Measurements from ENCODE around the gene IFRD2. TPM values are rescaled to one million over a fixed set of nuclear protein-coding genes. Genes with fewer than 3 reads are reported as not detected.
"Not testable (repeated sequence)": the region's sequence is repeated elsewhere in the genome, so short reads cannot be mapped to it uniquely, and the experiment has no call there.

Gene IFRD2
- polyA plus RNA-seq, 4 donors = 39.6 to 50.5 (median 45.0) TPM

DNA sequence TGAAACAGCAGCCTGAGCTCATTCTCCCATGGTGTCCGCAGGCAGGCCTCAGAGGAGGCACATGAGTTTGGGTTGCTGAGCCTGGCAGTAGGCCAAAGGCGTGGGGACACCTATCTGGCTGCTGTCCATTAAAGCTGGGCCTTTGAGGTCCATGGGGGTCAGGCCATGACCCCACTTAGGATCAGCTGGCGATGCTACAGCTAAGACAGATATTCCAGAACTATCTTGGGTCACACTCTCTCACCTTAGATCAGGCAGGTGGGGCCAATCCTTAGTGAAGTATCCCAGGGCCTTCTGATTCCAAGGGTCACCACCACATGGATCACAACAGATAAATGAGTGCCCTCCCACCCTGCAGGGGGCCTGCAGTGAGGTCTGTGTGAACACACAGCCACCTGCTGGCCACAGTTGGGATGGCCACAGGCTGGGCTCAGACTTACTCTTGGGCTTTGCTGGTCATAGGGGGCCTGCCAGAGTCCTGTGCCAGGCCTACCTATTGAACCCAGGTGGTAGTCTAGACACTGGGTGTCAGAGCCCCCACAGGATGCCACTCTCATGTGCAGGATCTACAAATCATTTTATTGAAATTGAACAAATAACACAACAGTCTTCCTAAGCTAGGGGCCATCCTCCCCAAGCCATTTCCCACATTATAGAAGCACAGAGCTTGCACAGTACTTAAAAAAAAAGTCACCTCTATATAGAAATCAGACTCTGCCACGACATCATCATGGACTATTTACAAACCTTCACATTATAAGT is 32.3 kb upstream of the IFRD2 start:
- no peak for DNase-seq (ENCODE audit: low read depth in 4 of 4, low spot score in 3 of 4)

DNA sequence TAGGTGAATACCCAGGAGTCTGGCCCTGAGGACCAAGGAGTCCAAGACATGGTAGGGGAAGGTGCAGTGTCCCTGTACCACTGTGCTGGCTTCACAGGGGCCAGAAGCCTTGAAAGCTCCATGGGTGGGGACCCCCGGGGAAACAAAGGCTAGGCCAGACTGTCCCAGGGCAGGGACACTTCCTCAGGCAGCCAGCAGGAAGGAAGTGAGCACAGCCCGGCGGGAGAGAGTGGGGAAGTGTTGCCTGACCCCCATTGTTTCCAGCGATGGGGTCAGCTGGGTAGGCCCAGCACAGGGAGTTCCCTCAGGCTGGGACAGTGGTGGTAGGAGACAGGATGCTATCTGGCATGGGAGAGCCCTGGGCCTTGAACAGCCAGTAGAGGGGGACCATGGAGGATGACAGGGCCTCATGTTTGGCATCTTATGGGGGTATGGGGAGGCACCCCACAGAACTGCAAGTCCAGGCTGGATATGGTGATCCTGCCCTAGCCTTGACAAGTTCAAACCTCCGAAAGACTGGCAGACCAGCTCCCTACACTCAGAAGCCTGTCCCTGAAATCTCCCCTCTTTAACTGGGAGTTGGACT is 31.5 kb upstream of the IFRD2 start:
- DNase-seq (ENCODE audit: low read depth in 4 of 4, low spot score in 3 of 4) = no peak

DNA sequence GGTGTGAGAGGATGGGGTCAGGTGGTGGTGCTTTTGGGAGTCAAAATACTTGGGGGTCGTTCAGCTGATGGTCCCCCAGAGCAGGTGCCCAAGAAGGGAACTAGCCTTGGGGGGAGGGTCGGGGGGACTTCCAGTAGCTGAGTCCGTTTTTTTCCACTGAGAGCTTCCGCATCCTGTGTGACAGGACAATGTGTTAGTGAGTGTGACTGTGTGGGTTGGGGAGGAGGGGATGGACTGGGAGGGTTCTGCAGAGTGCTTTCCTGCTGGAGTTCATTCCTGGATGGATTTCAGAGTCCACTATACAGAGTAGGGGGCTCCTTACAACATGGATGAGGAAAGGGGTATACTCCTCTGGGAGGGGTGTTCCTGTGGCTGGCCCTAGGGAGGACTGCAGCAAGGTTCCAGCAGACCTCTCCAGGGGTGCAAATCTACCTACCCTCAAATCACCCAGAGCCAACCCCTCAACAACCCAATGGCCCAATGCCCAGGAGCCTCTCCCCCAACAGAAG is 30.9 kb upstream of the IFRD2 start:
- DNase-seq (ENCODE audit: low read depth in 4 of 4, low spot score in 3 of 4) = no peak

DNA sequence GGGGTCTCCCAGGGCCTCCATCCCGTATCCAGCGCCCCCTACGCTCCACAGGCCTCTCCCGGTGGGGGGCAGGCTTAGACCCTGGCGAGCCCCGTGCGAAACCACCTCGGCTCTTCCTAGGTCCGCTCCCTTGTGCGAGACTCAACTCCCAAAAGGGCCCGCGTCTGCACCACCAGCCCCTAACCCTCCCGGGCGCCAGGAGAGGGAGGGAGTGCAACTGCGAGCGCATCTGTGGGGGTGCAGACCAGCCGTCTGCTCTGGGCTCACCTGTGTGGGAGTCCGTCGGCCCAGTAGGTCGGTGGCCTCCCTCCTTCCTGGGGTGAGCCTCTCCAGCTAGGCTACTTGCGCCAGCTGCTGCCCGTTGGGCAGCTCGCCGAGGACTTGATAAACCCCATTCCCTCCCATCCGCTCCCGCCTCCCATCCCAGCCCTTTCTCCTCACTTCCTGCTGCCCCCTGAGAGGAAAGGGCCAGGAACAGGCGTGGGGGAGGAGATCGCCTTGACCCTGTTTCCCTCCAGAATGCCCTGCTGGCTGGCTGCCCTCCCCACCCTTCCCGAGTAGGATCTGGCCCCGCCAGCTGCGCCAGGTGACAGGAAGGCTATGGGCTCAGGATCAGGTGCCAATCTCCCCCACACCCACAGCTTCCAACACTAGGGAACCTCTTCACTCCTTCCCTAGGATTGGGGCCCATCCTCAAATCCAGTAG is 30.3 kb upstream of the IFRD2 start, which contains the start of gene HYAL2:
Gene HYAL2 (minus strand): TSS at position 360 of the 706 bp plus-strand sequence. CDS start 2,256 bp downstream, outside the sequence.
- DNase-seq (ENCODE audit: low read depth in 4 of 4, low spot score in 3 of 4) = no peak

DNA sequence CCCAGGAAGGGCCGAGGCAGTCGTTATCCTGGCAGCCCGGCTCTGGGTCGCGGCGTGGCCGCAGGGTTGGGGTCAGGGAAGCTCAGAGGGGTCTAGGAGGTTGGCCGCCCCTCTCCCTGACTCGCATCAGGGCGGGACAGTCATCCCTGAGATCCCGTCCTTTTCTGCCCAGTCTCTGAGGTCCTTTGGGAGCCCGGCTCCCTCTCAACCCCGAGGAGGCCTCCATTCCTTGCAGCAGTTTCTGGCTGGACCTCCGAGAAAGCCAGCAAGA is 29.8 kb upstream of the IFRD2 start:
- no peak for DNase-seq (ENCODE audit: low read depth in 4 of 4, low spot score in 3 of 4)

DNA sequence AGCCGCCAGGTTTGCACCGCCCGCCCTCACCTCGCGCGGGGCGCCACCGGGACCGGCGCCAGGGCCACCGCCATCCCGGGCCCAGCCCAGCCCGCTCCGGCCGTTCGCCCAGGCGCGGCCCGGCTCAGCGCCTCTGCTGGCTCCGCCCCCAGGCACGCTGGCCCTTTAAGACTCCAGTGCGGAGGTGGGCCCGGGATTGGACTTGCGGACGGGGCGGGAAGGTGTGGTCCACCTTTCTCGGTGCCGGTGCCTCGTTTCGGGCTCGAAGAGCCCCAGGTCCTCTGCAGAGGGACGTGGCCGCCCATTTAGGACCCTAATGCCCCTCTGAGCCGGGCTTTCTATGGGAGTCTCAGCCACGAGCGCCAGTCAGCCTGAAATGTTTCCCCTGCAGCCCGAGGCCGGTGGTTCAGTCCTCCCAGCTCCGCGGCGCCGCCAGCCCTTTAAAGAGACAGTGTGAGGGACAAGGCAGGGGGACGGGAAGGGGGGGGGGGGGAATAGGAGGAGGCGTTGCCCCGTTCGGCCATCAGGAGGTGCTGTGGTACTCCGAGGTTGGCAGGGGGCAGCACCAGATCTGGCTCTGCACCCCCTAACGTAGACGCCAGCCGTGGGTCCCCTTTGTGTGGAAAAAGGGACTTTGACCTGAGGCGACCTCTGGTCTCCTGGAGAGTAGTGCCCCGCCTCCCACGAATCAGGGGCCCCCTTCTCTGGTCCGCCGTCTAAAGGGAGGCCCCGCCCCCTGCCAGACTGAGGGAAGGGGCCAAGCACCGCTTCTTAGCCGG is 29.3 kb upstream of the IFRD2 start:
- DNase-seq (ENCODE audit: low read depth in 4 of 4, low spot score in 3 of 4) = peak in 3 of 4 donors; percentile 81 to 86 (median 85)

DNA sequence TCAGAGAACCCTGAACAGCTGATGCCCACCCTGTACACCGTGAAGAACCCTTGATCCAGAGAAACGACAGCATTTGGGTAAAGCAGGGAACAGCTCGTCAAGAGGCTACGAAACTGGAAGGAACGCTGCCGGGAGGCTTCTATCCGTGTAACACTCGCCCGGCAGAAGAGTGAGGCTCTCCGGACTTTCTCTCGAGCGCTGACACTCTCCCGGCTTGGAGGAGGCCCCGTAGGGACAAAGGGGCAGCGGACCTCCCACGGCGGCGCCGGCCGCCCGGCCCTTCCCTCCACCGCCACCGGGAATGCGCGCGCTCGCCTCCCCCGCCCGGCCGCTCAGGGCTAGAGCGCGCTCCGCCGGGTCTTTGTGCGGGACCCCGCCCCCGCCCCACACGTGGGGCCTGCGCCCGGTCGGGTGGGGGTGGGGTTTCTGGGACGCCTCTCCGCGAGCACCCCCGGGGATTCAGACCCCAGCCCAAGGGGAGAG is 28.7 kb upstream of the IFRD2 start:
- DNase-seq (ENCODE audit: low read depth in 4 of 4, low spot score in 3 of 4) = peak in 1 of 4 donors; percentile 78

DNA sequence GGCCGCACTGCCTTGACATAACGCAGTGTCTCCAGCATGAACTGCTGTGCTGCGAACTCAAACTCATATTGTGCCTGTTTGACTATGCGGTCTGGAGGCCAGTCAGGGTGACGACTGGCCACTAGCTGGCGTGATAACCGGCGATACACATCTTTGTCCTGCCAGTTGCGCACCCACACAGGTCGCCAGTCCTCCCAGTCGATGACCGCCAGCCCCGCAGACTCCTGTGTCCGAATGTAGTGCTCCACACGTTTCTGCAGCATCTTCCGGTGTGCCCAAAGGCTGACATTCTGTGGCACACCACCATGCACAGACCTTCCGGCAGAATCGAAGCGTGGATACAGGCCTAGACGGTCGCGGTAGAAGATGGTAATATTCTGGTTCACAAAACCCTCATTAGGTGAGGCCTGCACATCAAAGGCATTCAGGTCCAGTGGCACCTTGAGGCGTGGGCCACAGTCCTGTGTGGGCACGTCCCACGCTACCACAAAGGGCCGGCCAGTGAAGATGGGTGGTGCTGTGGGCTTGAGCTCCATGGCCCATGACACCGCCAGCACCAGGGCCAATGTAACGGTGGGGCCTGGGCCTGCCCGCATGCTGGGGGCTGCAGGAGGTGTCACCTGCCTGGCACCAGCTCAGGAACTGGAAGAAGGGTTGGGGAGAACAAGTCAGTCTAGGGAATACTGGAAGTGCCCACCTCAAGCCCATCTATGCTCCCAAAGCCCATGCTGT is 27.8 kb upstream of the IFRD2 start:
- no peak for DNase-seq (ENCODE audit: low read depth in 4 of 4, low spot score in 3 of 4)

DNA sequence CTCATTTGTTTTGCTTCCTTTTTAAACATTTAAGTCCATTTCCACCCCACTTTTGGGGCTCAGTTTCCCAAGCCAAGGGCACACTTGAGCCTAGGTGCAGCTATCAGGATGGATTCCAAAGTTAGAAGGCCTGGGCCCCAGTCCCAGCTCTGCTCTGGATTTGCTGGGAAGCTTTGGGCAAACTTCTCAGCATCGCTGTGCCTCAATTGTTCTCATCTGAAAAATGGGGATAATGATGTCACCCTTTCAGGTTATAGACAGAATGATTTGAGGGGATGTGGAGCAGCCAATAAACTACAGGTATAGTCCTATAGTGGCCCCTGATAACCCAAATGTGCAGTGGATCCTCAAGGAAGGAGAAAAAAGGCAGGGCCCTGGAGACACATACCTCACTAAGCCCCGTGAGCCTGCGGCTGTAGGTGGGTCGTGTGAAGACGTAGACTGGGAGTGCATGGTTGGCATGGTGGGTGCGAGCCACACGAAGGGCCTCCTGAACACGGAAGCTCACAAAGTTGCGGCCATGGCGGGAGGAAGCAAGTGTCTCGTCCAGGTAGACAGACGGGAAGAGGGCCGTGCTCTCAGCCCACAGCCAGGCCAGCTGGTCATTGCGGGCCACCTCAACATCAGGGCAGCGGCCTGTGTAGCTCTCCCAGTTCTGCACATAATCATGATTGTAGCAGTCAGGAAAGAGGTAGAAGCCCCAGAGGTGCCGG is 27.1 kb upstream of the IFRD2 start:
- DNase-seq (ENCODE audit: low read depth in 4 of 4, low spot score in 3 of 4) = no peak

DNA sequence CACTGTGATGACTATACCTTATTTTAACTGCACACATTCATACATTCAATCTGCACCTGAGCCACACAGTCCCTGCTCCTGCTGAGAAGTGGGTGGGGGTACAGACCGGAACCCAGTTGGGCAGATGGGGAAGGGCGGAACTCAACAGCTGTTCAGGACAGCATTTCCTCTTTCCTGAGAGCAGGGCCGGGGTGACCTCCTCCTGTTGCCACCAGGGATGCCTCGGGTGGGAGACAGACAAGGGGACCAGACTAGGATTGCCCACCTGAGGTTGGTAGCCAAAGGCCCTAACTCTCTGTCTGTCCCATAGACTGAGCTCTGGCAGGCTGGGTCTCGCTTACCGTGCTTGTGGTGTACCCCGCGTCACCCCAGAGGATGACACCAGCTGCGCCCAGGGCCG is 26.4 kb upstream of the IFRD2 start:
- no peak for DNase-seq (ENCODE audit: low read depth in 4 of 4, low spot score in 3 of 4)

DNA sequence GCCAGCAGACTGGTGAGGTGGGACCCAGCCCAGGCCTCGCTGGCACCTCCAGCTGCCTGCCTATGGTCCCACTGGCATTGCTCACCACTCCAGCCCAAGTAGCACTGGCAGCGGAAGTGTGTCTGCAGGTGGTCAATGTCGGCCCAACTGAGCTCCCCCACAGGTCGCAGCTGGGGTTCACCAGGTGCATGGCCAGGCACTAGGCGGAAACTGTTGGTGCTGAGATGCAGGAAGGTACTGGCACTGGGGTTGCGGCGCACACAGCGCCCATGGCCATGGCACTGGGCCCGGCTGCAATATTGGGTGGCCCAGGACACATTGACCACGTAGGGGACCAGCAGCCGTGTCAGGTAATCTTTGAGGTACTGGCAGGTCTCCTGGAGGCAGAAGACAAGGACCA is 25.9 kb upstream of the IFRD2 start:
- no peak for DNase-seq (ENCODE audit: low read depth in 4 of 4, low spot score in 3 of 4)

DNA sequence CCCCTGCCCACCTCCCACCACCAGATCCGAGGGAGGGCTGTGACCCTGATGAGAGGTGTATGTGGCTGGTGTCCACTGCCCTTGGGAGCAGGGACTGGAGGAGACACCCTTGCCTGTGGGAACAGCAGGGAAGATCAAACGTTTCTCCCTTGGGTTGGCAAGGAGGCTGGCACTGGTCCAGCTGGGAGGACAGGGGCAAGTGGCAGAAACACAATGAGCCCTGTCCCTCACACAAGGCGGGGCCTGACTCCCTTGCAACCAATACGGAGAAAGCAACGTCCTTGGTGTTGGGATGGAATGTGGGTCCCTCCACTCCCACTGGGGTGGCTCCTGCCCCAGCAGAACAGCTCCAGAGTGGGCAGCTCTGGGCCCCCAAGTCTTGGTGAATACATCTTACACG is 25.1 kb upstream of the IFRD2 start:
- no peak for DNase-seq (ENCODE audit: low read depth in 4 of 4, low spot score in 3 of 4)

DNA sequence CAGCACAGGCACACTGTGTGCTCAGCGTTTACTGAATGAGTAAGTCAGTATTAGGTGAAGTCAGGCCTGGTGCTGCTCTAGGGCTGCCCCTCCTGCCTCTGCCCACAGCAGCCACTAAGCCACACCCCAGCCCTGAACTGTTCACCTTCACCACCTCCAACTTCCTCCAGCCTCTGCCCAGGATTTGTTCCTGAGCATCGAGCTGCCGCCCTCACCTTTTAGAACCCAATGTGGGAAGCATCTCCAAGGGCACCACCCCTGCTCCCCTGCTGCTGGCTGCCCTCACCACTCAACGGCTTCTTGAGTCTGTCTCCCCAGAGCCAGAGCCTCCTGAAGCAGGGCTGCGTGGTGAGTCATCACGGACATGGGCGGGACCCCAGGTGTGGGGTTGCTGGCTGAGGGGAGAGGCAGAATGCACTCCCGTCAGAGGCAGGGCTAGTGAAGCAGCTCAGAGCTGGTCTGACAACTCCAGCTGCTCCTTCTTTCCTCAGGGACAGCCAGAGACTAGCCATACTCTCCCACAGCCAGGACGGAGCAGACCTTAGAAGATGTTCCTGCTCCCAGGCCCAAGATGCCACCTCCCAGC is 24.5 kb upstream of the IFRD2 start:
- no peak for DNase-seq (ENCODE audit: low read depth in 4 of 4, low spot score in 3 of 4)

DNA sequence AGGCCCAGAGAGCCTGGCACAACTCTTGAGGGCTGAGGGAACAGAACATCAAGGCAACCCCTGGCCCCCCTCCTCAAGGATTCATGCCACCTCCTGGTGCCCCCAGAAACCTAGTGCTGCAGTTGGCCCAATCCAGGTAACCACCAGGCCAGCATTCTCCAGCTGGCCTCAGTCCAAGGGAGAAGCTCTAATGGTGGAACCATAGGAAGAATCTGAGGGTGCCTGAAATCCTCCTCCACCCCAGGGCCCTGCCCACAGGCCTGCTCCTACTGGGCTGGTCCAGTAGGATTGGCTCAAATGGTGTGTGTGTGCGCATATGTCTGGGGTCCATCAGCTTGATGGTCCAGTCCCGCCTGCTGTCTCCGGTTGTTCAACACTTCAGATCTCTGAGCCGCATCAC is 22.6 kb upstream of the IFRD2 start:
- no peak for DNase-seq (ENCODE audit: low read depth in 4 of 4, low spot score in 3 of 4)

DNA sequence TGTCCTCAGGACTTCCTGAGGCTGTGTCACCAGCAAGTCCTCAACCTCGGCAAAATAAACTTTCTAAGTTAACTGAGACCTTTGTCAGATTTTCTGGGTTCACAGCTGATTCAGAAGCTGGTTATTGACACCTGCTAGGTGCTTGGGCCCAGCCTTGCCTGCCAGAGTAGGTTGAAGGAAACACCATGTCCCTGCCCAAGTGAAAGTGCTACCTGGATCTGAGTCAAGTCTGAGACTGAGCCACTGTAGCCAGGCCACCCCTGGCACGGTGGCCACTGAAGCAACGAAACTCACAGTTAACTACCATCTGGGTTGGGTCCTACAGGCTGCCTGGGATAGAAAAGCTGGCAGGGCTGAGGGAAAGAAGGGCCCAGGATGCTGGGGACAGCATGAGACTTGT is 22.1 kb upstream of the IFRD2 start:
- DNase-seq (ENCODE audit: low read depth in 4 of 4, low spot score in 3 of 4) = no peak

DNA sequence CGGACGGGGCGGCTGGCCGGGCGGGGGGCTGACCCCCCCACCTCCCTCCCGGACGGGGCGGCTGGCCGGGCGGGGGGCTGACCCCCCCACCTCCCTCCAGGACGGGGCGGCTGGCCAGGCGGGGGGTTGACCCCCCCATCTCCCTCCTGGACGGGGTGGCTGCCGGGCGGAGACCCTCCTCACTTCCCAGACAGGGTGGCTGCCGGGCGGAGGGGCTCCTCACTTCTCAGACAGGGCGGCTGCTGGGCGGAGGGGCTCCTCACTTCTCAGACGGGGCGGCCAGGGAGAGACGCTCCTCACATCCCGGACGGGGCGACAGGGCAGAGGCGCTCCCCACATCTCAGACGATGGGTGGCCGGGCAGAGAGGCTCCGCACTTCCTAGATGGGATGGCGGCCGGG is 19.8 kb upstream of the IFRD2 start:
- not testable (repeated sequence) for DNase-seq (ENCODE audit: low read depth in 4 of 4, low spot score in 3 of 4)

DNA sequence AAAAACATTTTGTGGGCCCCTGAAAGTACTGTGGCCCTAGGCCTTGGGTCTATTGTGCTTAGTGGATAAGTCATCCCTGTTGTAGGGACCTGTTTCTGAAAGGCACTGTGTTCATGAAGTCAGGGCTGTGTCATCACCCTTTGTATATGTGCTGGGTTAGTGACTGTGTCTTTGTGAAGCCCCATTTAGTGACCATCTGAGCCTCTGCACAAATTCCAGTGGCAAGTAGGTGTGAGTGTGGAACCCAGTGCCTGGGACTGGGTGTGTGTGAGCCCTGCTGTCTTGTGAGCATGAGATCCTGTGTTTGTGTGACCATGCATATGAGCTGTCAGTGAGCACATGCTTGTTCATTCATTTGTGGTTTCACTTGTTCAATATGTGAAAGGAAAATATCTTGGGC is 12.4 kb upstream of the IFRD2 start:
- no peak for DNase-seq (ENCODE audit: low read depth in 4 of 4, low spot score in 3 of 4)

DNA sequence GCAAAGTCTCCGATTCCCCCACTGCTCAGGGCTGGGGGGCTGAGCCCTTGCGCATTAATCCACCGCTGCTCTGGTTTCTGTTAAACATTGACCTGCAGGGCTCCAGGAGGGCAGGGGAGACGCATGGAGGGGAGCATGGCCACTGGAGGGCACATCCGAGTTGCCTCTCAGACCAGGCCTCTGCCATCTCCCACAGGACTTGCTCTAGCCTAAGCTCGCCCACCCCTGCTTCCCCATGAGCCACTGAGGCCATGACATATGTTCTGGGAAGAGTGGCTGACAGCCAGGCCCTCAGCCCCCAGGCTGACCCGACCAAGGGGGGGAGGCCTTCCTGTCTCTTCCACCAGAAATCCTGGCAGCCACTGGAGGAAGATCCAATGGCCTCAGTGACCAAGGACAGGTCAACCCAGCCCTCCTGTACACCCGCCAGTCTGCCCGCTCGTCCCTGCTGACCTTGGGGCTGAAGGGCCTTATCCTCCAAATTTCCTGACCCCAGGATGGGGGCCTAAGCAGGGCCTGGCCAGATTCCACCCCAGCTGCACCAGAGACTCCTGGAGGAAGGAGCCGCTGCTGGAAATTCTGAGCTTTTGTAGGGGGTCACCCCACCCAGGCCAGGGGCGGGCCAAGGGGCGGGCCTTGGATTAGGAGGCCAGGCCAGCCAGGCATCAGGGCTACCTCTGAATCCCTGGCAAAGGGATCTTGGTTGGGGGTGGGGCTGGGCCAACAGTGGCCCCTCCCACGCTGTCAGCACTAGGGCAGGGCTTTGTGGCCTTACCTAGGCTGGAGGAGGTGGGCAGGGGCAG is 11.0 kb upstream of the IFRD2 start, which contains the start of gene HYAL1:
Gene HYAL1 (minus strand): TSS at position 562 of the 803 bp plus-strand sequence. CDS start 618 bp downstream, outside the sequence.
- DNase-seq (ENCODE audit: low read depth in 4 of 4, low spot score in 3 of 4) = no peak
